ENCODE measurements around the gene KRT10. TPM values are rescaled to one million over a fixed set of nuclear protein-coding genes. Genes with fewer than 3 reads are reported as not detected.
A peak's percentile ranks its signal among the peaks of the same experiment; 100 is the strongest.

The KRT10 gene
- total RNA-seq, 1 experiment from 2014 or later = 8.1 TPM

DNA sequence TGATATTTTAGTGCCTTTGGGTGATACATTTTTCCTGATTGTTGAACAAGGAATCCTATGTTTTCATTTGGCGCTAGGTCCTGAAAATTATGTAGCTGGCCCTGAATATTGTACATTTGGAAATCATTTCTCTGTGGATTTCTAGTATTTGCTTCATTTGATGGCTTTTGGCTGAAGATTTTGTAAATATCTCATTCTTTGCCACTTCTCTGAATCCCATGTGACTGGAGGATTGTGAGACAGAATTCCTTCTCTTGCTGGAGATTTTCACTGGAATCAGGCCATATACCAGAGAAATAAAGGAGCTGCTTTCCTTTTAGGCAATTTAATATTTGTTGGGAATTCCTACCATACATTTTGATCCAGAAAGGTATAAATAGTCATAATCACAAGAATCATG lies 31.3 kb downstream of the KRT10 start:
- DNase-seq (ENCODE audit: low read depth, low spot score) = no peak
- in situ Hi-C loops (cut with HindIII; ENCODE audit: low pct_unique_long_range_greater_than_20kb, low sequenced_read_pairs) = no loop called here

DNA sequence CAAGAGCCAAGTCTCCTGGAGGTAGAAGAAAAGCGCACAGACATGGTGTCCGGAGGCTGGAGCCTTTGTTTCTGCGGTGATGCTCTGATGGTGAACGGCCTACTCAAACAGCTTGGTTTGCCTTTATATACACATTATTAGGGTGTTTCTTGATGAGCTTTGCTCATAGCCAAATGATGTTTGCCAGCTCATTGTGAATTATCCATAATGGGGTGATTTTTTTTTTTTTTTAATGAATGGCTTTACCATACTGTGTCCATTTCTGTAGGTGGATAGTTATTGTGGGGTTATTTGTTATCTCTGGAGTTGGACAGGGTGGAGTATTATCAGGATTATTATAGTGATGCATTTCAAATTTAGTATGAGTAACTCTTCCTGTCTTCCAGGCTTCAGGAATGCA lies 40.0 kb downstream of the KRT10 start, which contains the start of gene KRT27:
Gene KRT27 (minus strand): TSS at position 101 of the 400 bp plus-strand sequence. CDS start 57 bp downstream, at position 44.
- no peak for DNase-seq (ENCODE audit: low read depth, low spot score)
- in situ Hi-C loops (cut with HindIII; ENCODE audit: low pct_unique_long_range_greater_than_20kb, low sequenced_read_pairs) = no loop called here

DNA sequence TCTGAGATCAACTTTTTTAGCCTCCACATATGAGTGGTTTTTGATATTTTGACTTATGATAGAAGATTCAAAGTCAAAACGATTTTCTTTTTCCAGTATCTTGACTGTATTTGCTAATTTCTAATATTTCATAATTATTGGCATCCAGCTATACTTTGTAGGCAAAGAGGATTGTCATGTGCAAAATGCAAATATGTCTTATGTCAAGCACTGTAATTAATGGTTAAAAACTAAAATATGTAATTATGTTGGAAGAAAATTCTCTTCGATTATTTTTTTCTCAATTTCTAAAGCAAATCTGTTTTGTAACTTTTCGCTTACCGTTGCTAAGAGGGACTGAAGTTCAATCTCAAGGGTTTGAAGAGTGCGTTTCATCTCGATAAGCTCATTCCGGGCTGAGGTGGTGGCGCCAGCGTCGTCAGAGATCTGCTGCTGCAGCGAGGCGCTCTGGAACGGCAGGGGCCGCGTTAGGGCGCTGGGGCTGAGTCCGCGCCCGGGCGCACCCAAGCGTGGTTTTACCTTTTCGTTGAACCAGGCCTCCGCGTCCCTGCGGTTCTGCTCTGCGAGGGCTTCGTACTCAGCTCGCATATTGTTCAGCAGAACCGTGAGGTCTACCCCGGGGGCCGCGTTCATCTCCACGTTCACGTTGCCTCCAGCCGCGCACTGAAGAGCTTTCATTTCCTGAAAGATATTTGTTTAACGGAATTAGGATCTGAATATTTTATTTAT lies 43.1 kb downstream of the KRT10 start:
- DNase-seq (ENCODE audit: low read depth, low spot score) = no peak
- in situ Hi-C loops (cut with HindIII; ENCODE audit: low pct_unique_long_range_greater_than_20kb, low sequenced_read_pairs) = no loop called here

DNA sequence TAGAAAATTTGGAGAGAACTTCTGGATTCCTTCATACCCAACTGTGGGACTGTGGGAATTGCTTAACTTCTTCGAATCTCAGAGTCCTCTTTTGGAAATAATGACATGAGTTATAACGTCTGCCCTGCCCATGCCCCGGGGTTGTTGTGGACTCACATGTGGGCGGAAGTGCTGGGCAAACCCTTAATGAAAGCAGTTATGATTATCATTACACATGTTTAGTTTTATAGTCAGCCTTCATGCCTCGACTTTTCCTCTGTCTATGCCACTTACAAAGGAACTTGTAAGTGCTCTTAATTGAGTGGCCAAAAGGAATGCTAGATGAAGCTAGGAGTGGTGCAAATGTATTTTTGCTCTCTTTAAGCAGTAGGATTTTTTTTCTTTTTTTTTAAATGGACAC lies 44.0 kb downstream of the KRT10 start:
- in situ Hi-C loops (cut with HindIII; ENCODE audit: low pct_unique_long_range_greater_than_20kb, low sequenced_read_pairs) = no loop called here

DNA sequence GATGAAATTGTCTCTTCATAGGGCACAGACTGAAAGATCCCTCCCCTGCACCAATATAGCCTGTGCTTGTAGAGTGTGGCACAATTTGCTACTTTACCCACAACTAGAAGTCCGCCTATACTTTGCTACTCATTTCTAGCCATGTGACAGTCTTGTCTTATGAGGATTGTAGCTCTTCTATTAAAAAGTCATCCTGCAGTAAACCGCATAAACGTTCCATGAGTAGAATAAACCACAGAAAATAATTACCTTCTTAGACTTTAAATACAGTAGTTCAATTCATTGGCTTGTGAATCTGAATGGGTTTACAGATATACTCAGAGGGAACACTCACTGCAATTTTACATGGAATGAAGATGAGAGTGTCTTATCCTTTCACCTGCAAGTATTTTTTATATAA lies 44.4 kb downstream of the KRT10 start:
- peak; percentile 97 for DNase-seq (ENCODE audit: low read depth, low spot score)

More for the DNA sequence above, 44.0 kb downstream of the KRT10 start:
- DNase-seq (ENCODE audit: low read depth, low spot score) = peak; percentile 96

DNA sequence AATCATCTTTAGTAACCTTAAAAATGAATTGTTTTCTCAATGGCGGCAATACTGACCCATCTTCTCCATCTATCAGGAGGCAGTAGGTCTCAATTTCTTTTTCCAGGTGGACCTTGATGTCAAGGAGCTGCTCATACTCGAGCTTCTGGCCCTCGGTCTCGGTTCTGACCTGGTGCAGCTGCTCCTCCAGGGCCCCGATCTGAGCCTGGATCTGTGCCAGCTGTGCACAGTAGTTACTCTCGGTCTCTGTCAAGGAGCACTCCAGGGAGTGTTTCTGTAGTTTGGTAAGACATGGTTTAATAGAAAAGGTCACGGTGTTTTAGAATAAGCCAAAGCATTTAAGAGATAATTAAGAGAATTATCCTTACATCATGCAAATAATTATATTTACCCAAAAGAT lies 45.0 kb downstream of the KRT10 start:
- in situ Hi-C loops (cut with HindIII; ENCODE audit: low pct_unique_long_range_greater_than_20kb, low sequenced_read_pairs) = no loop called here
- DNase-seq (ENCODE audit: low read depth, low spot score) = peak; percentile 52

More for the DNA sequence above, 44.4 kb downstream of the KRT10 start:
- in situ Hi-C loops (cut with HindIII; ENCODE audit: low pct_unique_long_range_greater_than_20kb, low sequenced_read_pairs) = no loop called here

DNA sequence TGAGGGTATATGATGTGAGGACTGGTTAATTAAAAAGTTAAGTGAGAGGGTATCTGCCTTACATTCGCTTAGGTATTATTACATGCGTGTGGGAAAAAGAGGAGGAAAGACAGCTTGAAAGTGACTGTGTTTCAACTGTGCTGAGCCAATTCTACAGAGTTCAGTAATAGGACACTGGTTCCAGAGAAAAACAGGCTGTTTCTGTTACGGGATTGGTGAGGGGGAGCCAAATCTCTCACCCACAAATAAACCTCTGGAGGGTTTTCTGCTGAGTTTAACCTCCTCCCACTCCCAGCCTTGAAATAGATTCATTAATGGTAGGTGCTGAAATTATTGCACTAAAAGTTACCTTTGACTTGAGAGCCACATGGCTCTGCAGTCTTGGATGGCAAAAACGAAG lies 46.5 kb downstream of the KRT10 start:
- in situ Hi-C loops (cut with HindIII; ENCODE audit: low pct_unique_long_range_greater_than_20kb, low sequenced_read_pairs) = no loop called here

DNA sequence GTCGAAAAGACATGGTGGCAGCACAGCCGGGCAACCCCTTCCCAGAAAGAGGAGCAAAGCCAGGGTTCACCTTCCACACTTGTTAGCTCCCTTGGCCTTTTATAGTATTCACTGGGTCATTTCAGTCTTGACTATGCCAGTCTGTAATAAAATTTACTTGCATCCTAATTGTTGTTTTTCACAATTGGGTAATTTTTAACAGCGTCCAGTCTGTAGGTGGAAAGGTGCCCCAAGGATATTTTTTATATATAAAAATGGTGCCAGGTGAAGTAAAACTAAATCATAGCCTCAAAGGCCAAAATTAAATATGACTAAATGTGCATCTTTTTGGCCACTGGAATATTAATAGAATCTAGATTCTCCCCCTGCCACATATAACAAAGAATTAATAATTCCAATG lies 50.3 kb downstream of the KRT10 start, which contains the start of gene KRT26:
Gene KRT26 (minus strand): TSS at position 101 of the 400 bp plus-strand sequence. CDS start 88 bp downstream, at position 13.
- in situ Hi-C loops (cut with HindIII; ENCODE audit: low pct_unique_long_range_greater_than_20kb, low sequenced_read_pairs) = no loop called here

More for the DNA sequence above, 46.5 kb downstream of the KRT10 start:
- no peak for DNase-seq (ENCODE audit: low read depth, low spot score)

More for the DNA sequence above, 50.3 kb downstream of the KRT10 start, which contains the start of gene KRT26:
- no peak for DNase-seq (ENCODE audit: low read depth, low spot score)

Other genes starting within 250 kb of the KRT10 start
- 84.5 and 85.2 TPM in 2 replicates for gene SMARCE1, start 174.8 kb downstream of the KRT10 start, total RNA-seq (2014; rRNA removed; shearing (Covaris generic))
- gene KRT222, start 157.4 kb downstream of the KRT10 start, total RNA-seq (2014; rRNA removed; shearing (Covaris generic)) = 0.45 and 0.95 TPM in 2 replicates
- not detected in 2 replicates for gene KRT24, start 118.9 kb downstream of the KRT10 start, total RNA-seq (2014; rRNA removed; shearing (Covaris generic))
- 0.05 and 0.27 TPM in 2 replicates for gene KRT25, start 67.3 kb downstream of the KRT10 start, total RNA-seq (2014; rRNA removed; shearing (Covaris generic))
- not detected in 2 replicates for gene KRT26, start 50.4 kb downstream of the KRT10 start, total RNA-seq (2014; rRNA removed; shearing (Covaris generic))
- gene KRT27, start 40.1 kb downstream of the KRT10 start, total RNA-seq (2014; rRNA removed; shearing (Covaris generic)) = 5.9 and 6.9 TPM in 2 replicates
- not detected in 2 replicates for gene KRT28, start 22.7 kb downstream of the KRT10 start, total RNA-seq (2014; rRNA removed; shearing (Covaris generic))
- 0.59 and 0.82 TPM in 2 replicates for gene KRT12, start 44.6 kb upstream of the KRT10 start, total RNA-seq (2014; rRNA removed; shearing (Covaris generic))
- gene KRT20, start 62.6 kb upstream of the KRT10 start, total RNA-seq (2014; rRNA removed; shearing (Covaris generic)) = not detected in 2 replicates
- not detected in 2 replicates for gene KRT23, start 115.0 kb upstream of the KRT10 start, total RNA-seq (2014; rRNA removed; shearing (Covaris generic))
- gene KRT39, start 144.3 kb upstream of the KRT10 start, total RNA-seq (2014; rRNA removed; shearing (Covaris generic)) = not detected in 2 replicates
- gene KRT40, start 161.7 kb upstream of the KRT10 start, total RNA-seq (2014; rRNA removed; shearing (Covaris generic)) = not detected in 2 replicates
- not detected in 2 replicates for gene KRTAP3-3, start 171.6 kb upstream of the KRT10 start, total RNA-seq (2014; rRNA removed; shearing (Covaris generic))
- not detected in 2 replicates for gene KRTAP3-2, start 177.3 kb upstream of the KRT10 start, total RNA-seq (2014; rRNA removed; shearing (Covaris generic))
- gene KRTAP3-1, start 186.5 kb upstream of the KRT10 start, total RNA-seq (2014; rRNA removed; shearing (Covaris generic)) = not detected in 2 replicates
- gene KRTAP1-5, start 204.6 kb upstream of the KRT10 start, total RNA-seq (2014; rRNA removed; shearing (Covaris generic)) = not detected in 2 replicates
- not detected in 2 replicates for gene KRTAP1-4, start 207.6 kb upstream of the KRT10 start, total RNA-seq (2014; rRNA removed; shearing (Covaris generic))
- gene KRTAP1-3, start 212.3 kb upstream of the KRT10 start, total RNA-seq (2014; rRNA removed; shearing (Covaris generic)) = not detected in 2 replicates
- not detected in 2 replicates for gene KRTAP1-1, start 218.8 kb upstream of the KRT10 start, total RNA-seq (2014; rRNA removed; shearing (Covaris generic))
- not detected in 2 replicates for gene KRTAP2-1, start 224.7 kb upstream of the KRT10 start, total RNA-seq (2014; rRNA removed; shearing (Covaris generic))
- not detected in 2 replicates for gene KRTAP2-2, start 232.6 kb upstream of the KRT10 start, total RNA-seq (2014; rRNA removed; shearing (Covaris generic))
- not detected in 2 replicates for gene KRTAP2-3, start 237.5 kb upstream of the KRT10 start, total RNA-seq (2014; rRNA removed; shearing (Covaris generic))
- not detected in 2 replicates for gene KRTAP2-4, start 243.3 kb upstream of the KRT10 start, total RNA-seq (2014; rRNA removed; shearing (Covaris generic))

Measured in SK-MEL-5 (cell line).